Neural cell (in vitro differentiated cells): ENCODE data around the gene HM13. TPM values are rescaled to one million over a fixed set of nuclear protein-coding genes. Genes with fewer than 3 reads are reported as not detected.

Source experiments
- H2AFZ ChIP-seq: fragments of 200-600, 300-800 bp; sonication (generic), shearing (Covaris generic); 2 replicates; pipeline ENCODE4 v1.6.0; 2014; ENCODE audit warnings: low read depth, mild to moderate bottlenecking, antibody characterized with exemption, low read length, moderate library complexity
- H3F3A ChIP-seq: fragments of 200-600 bp; shearing (Covaris generic); 2 replicates; pipeline ENCODE4 v1.6.1; 2016; ENCODE audit warnings: mild to moderate bottlenecking, moderate library complexity, mixed read lengths, antibody characterized with exemption, low read length; ENCODE audit not compliant: insufficient read depth, poor library complexity, severe bottlenecking
- H3K27ac ChIP-seq: fragments of 200-600, 300-800 bp; sonication (generic), shearing (Covaris generic); 2 replicates; pipeline ENCODE4 v1.5.1; 2014; ENCODE audit warnings: mild to moderate bottlenecking, low read length, moderate library complexity
- H3K27me3 ChIP-seq: fragments of 300-800, 200-600 bp; sonication (generic), shearing (Covaris generic); 2 replicates; pipeline ENCODE4 v1.6.0; 2014; ENCODE audit warnings: mild to moderate bottlenecking, low read depth, low read length, moderate library complexity; ENCODE audit not compliant: insufficient read depth
- H3K36me3 ChIP-seq: fragments of 300-800, 200-600 bp; sonication (generic), shearing (Covaris generic); 2 replicates; pipeline ENCODE4 v1.5.1; 2014; ENCODE audit warnings: mild to moderate bottlenecking, antibody characterized with exemption, low read length, moderate library complexity; ENCODE audit not compliant: insufficient read depth
- H3K4me2 ChIP-seq: fragments of 300-800, 200-600 bp; sonication (generic), shearing (Covaris generic); 2 replicates; pipeline ENCODE4 v1.6.0; 2014; ENCODE audit warnings: mild to moderate bottlenecking, low read length
- H3K4me3 ChIP-seq: fragments of 300-800, 200-600 bp; sonication (generic), shearing (Covaris generic); 2 replicates; pipeline ENCODE4 v1.5.1; 2014; ENCODE audit warnings: mild to moderate bottlenecking, low read length, moderate library complexity
- H3K79me2 ChIP-seq: fragments of 200-600 bp; shearing (Covaris generic); replicated peaks from 2 replicates; pipeline ENCODE4 v1.6.0; 2014; ENCODE audit warnings: mild to moderate bottlenecking, low read length, moderate library complexity; ENCODE audit not compliant: insufficient read depth
- H3K9ac ChIP-seq: fragments of 300-800, 200-600 bp; sonication (generic), shearing (Covaris generic); 2 replicates; pipeline ENCODE4 v1.6.1; 2016; ENCODE audit warnings: mild to moderate bottlenecking, low read length, mixed read lengths
- H3K9me2 ChIP-seq: fragments of 200-600 bp; shearing (Covaris generic); 2 replicates; pipeline ENCODE4 v1.6.1; 2016; ENCODE audit warnings: mild to moderate bottlenecking, low read length, mixed read lengths; ENCODE audit not compliant: insufficient read depth
- H3K9me3 ChIP-seq: fragments of 200-600, 300-800 bp; sonication (generic), shearing (Covaris generic); 2 replicates; pipeline ENCODE4 v1.6.1; 2016; ENCODE audit warnings: mild to moderate bottlenecking, mixed run types, low read length, moderate library complexity, mixed read lengths
- H4K20me1 ChIP-seq: fragments of 200-600 bp; shearing (Covaris generic); 2 replicates; pipeline ENCODE4 v1.6.1; 2016; ENCODE audit warnings: mild to moderate bottlenecking, mixed run types; ENCODE audit not compliant: insufficient read depth
- CTCF ChIP-seq: fragments of 450-650 bp; IDR thresholded peaks from 2 replicates; pipeline ENCODE4 v1.5.1; 2014; ENCODE audit warnings: antibody characterized with exemption, mild to moderate bottlenecking, moderate library complexity; ENCODE audit not compliant: poor library complexity, severe bottlenecking
- EP300 ChIP-seq: fragments of 450-650 bp; conservative IDR thresholded peaks from 2 replicates; pipeline ENCODE4 v1.6.1; 2014; ENCODE audit warnings: antibody characterized with exemption, mild to moderate bottlenecking, moderate library complexity; ENCODE audit not compliant: poor library complexity, severe bottlenecking
- EZH2 ChIP-seq: fragments of 200-600, 300-800 bp; shearing (Covaris generic), sonication (generic); IDR thresholded peaks from 2 replicates; pipeline ENCODE4 v1.6.1; 2014; ENCODE audit warnings: antibody characterized with exemption, low read length, borderline replicate concordance, mild to moderate bottlenecking; ENCODE audit not compliant: insufficient read depth, poor library complexity, severe bottlenecking
- MXI1 ChIP-seq: fragments of 450-650 bp; conservative IDR thresholded peaks from 2 replicates; pipeline ENCODE4 v1.6.1; 2014; ENCODE audit warnings: antibody characterized with exemption, mild to moderate bottlenecking; ENCODE audit not compliant: poor library complexity, severe bottlenecking
- POLR2AphosphoS5 ChIP-seq: IDR thresholded peaks from 2 replicates; pipeline ENCODE4 v1.6.1; 2012
- RAD21 ChIP-seq: fragments of 450-650 bp; conservative IDR thresholded peaks from 2 replicates; pipeline ENCODE4 v1.6.1; 2014; ENCODE audit warnings: antibody characterized with exemption, mild to moderate bottlenecking, moderate library complexity
- SMC3 ChIP-seq: fragments of 450-650 bp; conservative IDR thresholded peaks from 2 replicates; pipeline ENCODE4 v1.6.1; 2014; ENCODE audit warnings: antibody characterized with exemption, mild to moderate bottlenecking, moderate library complexity; ENCODE audit not compliant: poor library complexity
- TAF1 ChIP-seq: IDR thresholded peaks from 2 replicates; pipeline ENCODE4 v1.6.1; 2012; ENCODE audit warnings: low read depth
- polyA plus RNA-seq: library from polyadenylated mRNA; depleted of rRNA; stranded (reverse); fragments of >200 nt; gene quantifications from 2 replicates; pipeline ENCODE4 v1.2.3, GENCODE V29; 2014
- TF ChIP-seq, protein P1 (sequence below): IDR thresholded peaks from 2 replicates; pipeline ENCODE4 v1.6.1; 2012; ENCODE audit warnings: borderline replicate concordance

HM13 gene
- polyA plus RNA-seq, 1 donor from 2014 or later, result 95.4 TPM

DNA sequence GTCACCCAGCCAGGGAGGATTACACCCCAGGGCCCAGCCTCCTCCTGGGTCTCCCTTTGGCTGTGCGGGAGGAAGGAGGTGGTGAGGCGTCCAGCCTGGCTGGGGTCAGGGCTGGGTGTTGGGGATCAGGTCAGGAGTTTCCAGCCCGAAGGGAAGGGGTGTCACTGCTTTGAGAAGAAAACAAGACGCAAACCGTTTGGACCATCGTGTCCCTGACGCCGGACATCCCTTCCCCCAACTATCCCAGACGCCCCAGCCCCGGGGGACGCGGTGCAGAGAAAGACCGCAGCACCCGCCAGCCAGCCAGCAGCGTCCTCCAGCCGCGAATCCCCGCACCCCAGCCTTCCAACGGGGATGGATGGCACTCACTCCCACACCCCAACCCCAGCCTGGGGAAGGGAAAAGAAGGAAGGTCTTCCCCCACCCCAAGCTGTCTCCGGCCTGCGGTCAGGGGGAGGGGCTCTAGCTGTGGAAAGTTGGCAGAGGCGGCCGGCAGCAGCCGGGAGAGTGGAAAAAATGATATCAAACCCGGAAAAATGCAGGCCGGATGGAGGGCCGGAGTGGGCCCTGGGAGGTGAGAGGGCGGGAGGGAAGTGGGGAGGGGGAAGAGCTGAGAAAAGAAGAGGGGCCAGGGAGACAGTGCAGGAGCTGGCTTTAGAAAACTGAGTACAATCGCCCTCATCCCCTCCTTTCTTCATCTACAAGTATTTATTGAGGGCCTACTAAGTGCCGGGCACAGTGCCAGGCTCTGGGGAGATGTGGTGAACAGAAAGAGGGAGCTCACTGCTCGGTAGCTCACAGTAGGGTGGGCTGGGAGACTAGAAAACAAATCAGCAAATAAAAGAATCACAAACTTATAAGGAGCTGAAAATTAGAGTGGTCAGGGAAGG lies 28.5 kb upstream of the HM13 start:
- no peak overlapping the region for H2AFZ ChIP-seq
- H3K27me3 ChIP-seq, result no peaks in the 10 kb centered on the region
- H3K9me2 ChIP-seq, result no peaks in the 10 kb centered on the region
- H3K9me3 ChIP-seq, result peaks cover 5% of the 10 kb centered on the region
- no peak overlapping the region for H3K9ac ChIP-seq
- no peak overlapping the region for H3K4me2 ChIP-seq
- H3K36me3 ChIP-seq, result no peaks in the 10 kb centered on the region
- H3F3A ChIP-seq, result no peaks in the 10 kb centered on the region
- TF ChIP-seq EZH2, result no peak
- no peak for TF ChIP-seq MXI1
- TF ChIP-seq, protein P1, sequence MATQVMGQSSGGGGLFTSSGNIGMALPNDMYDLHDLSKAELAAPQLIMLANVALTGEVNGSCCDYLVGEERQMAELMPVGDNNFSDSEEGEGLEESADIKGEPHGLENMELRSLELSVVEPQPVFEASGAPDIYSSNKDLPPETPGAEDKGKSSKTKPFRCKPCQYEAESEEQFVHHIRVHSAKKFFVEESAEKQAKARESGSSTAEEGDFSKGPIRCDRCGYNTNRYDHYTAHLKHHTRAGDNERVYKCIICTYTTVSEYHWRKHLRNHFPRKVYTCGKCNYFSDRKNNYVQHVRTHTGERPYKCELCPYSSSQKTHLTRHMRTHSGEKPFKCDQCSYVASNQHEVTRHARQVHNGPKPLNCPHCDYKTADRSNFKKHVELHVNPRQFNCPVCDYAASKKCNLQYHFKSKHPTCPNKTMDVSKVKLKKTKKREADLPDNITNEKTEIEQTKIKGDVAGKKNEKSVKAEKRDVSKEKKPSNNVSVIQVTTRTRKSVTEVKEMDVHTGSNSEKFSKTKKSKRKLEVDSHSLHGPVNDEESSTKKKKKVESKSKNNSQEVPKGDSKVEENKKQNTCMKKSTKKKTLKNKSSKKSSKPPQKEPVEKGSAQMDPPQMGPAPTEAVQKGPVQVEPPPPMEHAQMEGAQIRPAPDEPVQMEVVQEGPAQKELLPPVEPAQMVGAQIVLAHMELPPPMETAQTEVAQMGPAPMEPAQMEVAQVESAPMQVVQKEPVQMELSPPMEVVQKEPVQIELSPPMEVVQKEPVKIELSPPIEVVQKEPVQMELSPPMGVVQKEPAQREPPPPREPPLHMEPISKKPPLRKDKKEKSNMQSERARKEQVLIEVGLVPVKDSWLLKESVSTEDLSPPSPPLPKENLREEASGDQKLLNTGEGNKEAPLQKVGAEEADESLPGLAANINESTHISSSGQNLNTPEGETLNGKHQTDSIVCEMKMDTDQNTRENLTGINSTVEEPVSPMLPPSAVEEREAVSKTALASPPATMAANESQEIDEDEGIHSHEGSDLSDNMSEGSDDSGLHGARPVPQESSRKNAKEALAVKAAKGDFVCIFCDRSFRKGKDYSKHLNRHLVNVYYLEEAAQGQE, result no peak
- TF ChIP-seq POLR2AphosphoS5, result no peak
- no peak for TF ChIP-seq EP300
- no peak for TF ChIP-seq CTCF
- no peak for TF ChIP-seq RAD21
- TF ChIP-seq SMC3, result no peak
- TF ChIP-seq TAF1, result no peak
- H3K27ac ChIP-seq, result no peak overlapping the region
- no peaks in the 10 kb centered on the region for H3K79me2 ChIP-seq
- H3K4me3 ChIP-seq, result no peak overlapping the region
- no peaks in the 10 kb centered on the region for H4K20me1 ChIP-seq

DNA sequence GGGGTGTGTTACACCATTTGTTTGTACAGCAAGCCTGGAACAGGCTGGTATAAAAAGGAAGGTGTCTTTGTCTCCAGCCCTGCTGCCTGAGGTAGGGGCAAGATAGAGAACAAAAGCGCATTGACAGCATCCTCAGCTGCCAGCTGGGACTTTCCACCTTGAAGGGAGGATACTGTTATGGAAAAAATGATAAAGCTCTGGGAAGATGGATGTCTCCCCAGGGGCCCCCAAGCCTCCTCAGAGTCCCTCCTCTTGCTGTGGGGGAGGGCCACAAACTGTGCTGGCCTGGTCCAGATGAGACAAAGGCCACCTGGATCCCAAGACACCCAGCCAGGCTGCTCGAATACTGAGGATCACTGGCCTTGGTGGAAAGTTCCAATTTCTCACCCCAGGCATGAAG lies 26.1 kb upstream of the HM13 start:
- H3K79me2 ChIP-seq, result no peaks in the 10 kb centered on the region
- H3K4me3 ChIP-seq, result no peak overlapping the region
- no peak overlapping the region for H3K9ac ChIP-seq
- H3K27me3 ChIP-seq, result no peaks in the 10 kb centered on the region
- no peaks in the 10 kb centered on the region for H3K36me3 ChIP-seq
- H3K9me2 ChIP-seq, result no peaks in the 10 kb centered on the region
- no peak overlapping the region for H3K4me2 ChIP-seq
- TF ChIP-seq RAD21, result no peak
- TF ChIP-seq CTCF, result no peak
- TF ChIP-seq, protein P1, result no peak
- TF ChIP-seq SMC3, result no peak
- no peak for TF ChIP-seq EP300
- no peak overlapping the region for H3K27ac ChIP-seq
- H3K9me3 ChIP-seq, result peaks cover 5% of the 10 kb centered on the region
- no peak overlapping the region for H2AFZ ChIP-seq
- H4K20me1 ChIP-seq, result no peaks in the 10 kb centered on the region
- no peaks in the 10 kb centered on the region for H3F3A ChIP-seq
